H1 (cell line): ENCODE results near the gene EAF2. TPM values are rescaled to one million over a fixed set of nuclear protein-coding genes. Genes with fewer than 3 reads are reported as not detected.

Experiments
- CHD7 ChIP-seq: fragments of 300-600 bp; sonication (generic); IDR thresholded peaks from 2 replicates; pipeline ENCODE4 v1.7.1; 2012; ENCODE audit warnings: low read length, moderate library complexity, mild to moderate bottlenecking, inconsistent platforms; ENCODE audit not compliant: insufficient replicate concordance
- E2F6 ChIP-seq: IDR thresholded peaks from 2 replicates; pipeline ENCODE4 v1.6.1; 2012; ENCODE audit warnings: inconsistent platforms
- NANOG ChIP-seq: IDR thresholded peaks from 2 replicates; pipeline ENCODE4 v1.6.1; 2011; ENCODE audit warnings: low read length, low read depth, mild to moderate bottlenecking, inconsistent platforms; ENCODE audit not compliant: insufficient read depth, poor library complexity, severe bottlenecking
- POLR2A ChIP-seq, 2 experiments: IDR thresholded peaks; 1 replicate in 1 of 2; 2 replicates in 1 of 2; pipeline ENCODE4 v1.6.1; 2011; ENCODE audit warnings: low read depth in 2 of 2, low read length in 2 of 2, mild to moderate bottlenecking in 2 of 2; ENCODE audit errors: control extremely low read depth in 1 of 2
- SIRT6 ChIP-seq: IDR thresholded peaks from one replicate; pipeline ENCODE4 v1.7.1; 2012; ENCODE audit warnings: low read length, inconsistent platforms
- TAF1 ChIP-seq: IDR thresholded peaks from 2 replicates; pipeline ENCODE4 v1.6.1; 2011; ENCODE audit warnings: mild to moderate bottlenecking, low read depth, low read length
- TAF7 ChIP-seq: optimal IDR thresholded peaks from 2 replicates; pipeline ENCODE3; 2011; ENCODE audit warnings: low read depth, mild to moderate bottlenecking, inconsistent platforms, low read length, moderate library complexity, borderline replicate concordance
- YY1 ChIP-seq: IDR thresholded peaks from 2 replicates; pipeline ENCODE4 v1.6.1; 2011; ENCODE audit warnings: low read depth, mild to moderate bottlenecking, low read length
- polyA plus RNA-seq, 7 experiments: library from polyadenylated mRNA; depleted of rRNA in 3 of 7; stranded (reverse) in 5 of 7; unstranded in 2 of 7; fragments of >200 nt in 5 of 7; fragments of 200-250 nt in 2 of 7; gene quantifications; 1 replicate in 5 of 7; 2 replicates in 1 of 7; 4 replicates in 1 of 7; pipeline versions ENCODE4 v1.2.1 to v1.2.3, GENCODE V29; 2011 to 2013; ENCODE audit warnings: missing spikeins in 2 of 7, mixed read lengths in 2 of 7
- total RNA-seq: library from RNA; stranded (reverse); fragmentation: NEBNext Ultra II Directional; extraction: Animal tissue kit (Norgen Biotek cat#: 25700); gene quantifications from 2 replicates; pipeline ENCODE4 v1.2.1, GENCODE V29; 2021

Gene EAF2
- total and polyA plus RNA-seq, 2 of the 8 experiments (the other 6 are each of a cell fraction or from before 2014, with no cell fraction given): 3.6 to 6.6 TPM

GRCh38 chr3:121894301-121894990 lies 59.4 kb downstream of the EAF2 start, which contains the start of gene SLC15A2 (continued):
- TF ChIP-seq SIRT6 (no peak), POLR2A (IDR thresholded peaks at IDR 0.05; ENCODE audit: control extremely low read depth in 1 of 2, low read depth in 2 of 2, low read length in 2 of 2) (peak in 1 of 2 experiments; percentile 64; a peak in 2 of 3 replicates), TAF1 (peak; percentile 60; the same call in 1 of the 2 replicates), NANOG (no peak), YY1 (peak; percentile 72), TAF7 (peak; percentile 67), CHD7 (peak; percentile 64), E2F6 (no peak)
